HCEC 1CT (cell line): ENCODE results near the gene BHLHA9.
"Not testable (repeated sequence)": the region's sequence is repeated elsewhere in the genome, so short reads cannot be mapped to it uniquely, and the experiment has no call there.

Experiments used
- DNase-seq: peaks from one replicate; pipeline ENCODE4 v3.0.0-alpha.2; 2017

Gene BHLHA9

DNA sequence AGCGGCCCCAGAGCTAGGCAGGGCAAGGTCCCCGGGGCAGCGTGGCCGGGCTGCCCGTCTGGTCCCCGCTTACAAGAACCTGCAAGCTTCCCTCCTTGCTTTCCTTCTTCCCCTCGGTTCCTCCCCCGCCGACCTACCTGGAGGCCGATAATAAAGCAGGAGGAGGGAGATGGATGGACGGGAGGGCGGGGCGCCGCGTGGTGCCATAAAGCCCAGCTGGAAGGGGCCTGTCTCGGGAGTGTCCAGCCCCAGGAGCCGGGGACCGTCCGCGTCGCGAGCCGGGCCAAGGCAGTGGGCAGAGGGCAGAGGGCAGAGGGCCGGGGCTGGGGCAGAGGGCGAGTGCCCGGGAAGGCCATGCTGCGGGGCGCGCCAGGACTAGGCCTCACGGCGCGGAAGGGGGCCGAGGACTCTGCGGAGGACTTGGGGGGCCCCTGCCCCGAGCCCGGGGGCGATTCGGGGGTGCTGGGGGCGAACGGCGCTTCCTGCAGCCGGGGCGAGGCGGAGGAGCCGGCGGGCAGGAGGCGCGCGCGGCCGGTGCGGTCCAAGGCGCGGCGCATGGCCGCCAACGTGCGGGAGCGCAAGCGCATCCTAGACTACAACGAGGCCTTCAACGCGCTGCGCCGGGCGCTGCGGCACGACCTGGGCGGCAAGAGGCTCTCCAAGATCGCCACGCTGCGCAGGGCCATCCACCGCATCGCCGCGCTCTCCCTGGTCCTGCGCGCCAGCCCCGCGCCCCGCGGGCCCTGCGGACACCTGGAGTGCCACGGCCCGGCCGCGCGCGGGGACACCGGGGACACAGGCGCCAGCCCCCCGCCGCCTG lies at the start of gene BHLHA9:
TSS of gene BHLHA9 (plus strand) at position 235 of the 820 bp plus-strand sequence. CDS start at position 355, 120 bp downstream.
- DNase-seq: no peak

DNA sequence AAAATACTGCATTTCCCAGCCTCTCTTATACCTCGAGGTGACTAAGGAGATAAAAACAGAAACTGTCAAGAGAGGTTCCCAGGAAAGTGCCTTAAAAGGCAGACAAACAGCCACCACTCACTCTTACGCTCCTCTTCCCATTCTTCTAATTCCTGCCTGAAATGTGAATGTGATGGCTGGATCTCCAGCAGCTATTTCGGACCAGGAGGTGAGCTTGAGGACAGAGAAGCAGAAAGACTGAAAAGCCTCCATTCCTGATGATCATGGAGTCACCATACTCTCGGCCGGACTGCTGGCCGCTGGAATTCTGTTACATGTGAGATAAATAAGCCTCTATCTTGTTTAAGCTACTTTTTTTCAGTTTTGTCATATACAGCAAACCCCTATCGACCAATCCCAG lies 49.0 kb upstream of the BHLHA9 start:
- DNase-seq: no peak

DNA sequence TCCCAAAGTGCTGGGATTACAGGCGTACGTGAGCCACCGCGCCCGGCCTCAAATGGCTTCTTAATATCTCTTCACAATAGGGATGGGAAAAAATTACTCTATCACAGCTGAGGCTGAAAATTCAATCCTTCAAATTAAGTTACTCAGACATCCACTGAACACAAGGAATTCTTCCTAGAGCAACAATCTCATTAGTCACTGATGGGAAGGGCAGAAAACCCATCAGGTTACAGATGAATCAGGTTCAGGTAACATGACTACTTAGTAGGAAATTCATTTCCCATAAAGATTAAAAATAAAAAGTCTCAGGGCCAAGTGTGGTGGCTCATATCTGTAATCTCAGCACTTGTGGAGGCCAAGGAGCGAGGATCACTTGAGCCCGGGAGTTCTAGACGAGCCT lies 47.9 kb upstream of the BHLHA9 start:
- no peak for DNase-seq

DNA sequence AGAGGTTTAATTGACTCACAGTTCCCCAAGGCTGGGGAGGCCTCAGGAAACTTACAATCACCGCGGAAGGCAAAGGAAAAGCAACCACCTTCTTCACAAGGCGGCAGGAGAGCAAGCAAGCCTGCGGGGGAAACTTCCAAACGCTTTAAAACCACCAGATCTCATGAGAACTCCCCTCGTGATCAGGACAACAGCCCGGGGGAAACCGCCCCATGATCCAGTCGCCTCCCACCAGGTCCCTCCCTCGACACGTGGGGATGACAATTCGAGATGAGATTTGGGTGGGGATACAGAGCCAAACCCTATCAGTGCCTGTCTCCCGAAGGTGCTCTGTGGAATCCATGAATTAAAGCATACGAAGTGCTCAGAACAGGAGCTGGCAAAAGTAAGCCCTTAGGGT lies 46.6 kb upstream of the BHLHA9 start:
- DNase-seq: no peak

DNA sequence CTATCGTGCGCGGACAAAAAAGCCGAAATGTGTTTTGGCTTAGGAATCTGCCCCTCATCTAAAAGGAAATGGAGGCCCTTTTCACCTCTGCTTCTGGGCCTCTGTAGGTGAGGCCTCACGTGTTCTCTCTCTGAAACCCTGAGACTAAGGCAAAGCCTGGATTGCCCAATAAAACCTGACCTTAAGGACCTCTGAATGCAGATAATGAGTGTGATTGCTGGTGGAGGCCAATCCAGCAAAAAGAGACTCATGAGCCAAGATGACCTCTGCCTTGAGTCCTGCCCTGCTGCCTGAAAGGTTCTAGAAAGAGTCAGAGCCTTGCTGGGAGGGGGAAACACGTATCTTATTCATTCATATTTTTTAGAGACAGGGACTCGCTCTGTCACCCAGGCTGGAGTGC lies 45.9 kb upstream of the BHLHA9 start:
- DNase-seq: no peak

DNA sequence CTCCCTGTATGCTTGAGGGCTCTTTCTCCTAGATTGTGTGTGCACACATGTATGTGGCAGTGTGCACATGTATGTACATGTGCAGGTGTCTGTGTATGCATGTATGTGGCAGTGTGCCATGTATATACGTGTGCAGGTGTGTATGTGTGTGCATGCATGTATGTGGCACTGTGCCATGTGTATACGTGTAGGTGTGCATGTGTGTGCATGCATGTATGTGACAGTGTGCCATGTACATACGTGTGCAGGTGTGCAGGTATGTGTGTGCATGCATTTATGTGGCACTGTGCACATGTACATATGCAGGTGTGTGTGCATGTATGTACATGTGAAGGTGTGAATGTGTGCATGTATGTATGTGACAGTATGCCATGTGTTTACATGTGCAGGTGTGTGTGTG lies 43.9 kb upstream of the BHLHA9 start:
- no peak for DNase-seq

DNA sequence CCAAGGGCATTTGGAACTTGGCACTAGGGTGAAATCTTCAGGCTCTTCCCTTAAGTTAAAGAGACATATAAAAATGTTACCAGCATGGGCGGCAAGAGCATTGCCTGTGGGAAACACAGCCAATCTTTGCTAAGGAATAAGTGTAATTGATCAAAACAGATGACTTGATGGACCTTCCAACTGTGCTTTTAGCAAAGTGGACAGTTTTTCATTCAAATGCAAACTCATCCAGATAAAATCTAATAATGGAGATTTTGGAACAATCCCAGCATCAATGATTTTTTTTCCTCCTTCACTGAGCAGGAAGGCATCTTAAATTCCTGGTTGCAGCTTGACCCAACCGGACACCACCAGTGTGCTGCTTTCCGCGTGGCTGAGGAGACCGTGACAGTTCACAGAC lies 42.9 kb upstream of the BHLHA9 start:
- DNase-seq: no peak

DNA sequence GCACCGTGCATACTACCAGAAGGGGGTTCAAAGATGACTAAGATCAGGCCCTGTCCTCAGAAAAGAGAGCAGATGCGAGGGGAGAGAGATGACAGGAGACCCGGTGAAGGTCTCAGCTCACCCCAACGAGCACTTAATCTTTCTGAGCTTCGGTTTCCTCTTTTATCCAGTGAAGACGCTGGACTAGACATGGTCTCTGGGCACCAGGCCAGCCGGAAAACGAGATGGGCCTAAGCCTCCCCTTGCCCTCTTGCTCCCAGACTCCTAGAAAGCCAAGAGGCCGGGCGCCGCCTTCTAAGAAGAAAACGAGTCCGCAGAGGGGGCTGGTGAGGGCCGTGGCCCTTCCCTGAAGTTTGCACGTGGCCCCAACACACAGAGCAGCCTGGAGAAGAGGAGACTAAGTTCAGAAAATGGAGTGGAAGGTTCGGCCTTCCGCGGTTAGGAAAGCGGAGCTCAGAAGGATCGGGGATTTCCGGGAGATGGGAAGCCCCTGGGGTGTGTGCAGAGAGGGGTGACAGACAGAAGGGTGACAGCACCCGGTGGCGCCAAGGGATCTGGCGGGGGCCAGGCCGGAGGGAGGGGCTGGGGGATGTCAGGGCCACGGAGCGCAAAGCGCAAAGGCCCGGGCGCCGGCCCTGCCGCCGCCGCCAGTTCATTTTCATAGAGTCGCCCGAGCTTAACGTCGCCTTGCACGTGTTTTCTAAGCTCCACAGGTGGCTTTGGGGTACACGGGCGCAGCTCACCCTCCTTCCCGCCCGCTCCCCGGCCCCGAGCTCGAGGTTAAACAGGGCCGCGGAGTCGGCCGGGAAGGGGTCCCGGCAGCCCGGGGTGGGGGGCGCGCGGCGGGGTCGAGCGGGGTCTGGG lies 42.1 kb upstream of the BHLHA9 start:
- DNase-seq: no peak

DNA sequence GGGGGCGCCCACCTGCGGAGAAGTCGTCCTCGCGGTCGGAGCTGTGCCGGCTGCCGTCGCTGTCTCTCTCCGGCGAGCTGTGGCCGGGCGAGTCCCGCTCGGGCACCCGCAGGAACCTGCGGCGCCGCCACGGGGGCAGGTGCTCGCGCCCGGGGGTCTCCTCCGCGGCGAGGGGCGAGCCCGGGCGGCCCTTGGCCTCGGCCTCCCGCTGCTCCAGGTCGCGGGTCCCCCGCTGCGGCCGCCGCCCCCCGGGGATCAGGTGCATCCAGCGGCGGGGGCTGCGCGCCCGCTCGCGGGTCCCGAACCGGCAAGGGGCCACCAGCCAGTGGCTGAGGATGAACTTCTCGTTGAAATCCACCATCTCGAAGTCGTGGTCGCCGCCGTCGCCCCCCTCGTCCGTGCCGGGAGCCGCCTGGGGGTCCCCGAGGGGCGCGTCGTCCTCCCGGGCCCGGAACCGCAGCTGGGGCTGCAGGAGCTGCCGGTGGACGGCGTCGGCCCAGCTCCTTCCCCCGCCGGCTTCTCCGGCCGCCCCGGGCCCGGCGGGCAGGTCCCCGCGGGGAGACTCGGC lies 41.4 kb upstream of the BHLHA9 start:
- no peak for DNase-seq

DNA sequence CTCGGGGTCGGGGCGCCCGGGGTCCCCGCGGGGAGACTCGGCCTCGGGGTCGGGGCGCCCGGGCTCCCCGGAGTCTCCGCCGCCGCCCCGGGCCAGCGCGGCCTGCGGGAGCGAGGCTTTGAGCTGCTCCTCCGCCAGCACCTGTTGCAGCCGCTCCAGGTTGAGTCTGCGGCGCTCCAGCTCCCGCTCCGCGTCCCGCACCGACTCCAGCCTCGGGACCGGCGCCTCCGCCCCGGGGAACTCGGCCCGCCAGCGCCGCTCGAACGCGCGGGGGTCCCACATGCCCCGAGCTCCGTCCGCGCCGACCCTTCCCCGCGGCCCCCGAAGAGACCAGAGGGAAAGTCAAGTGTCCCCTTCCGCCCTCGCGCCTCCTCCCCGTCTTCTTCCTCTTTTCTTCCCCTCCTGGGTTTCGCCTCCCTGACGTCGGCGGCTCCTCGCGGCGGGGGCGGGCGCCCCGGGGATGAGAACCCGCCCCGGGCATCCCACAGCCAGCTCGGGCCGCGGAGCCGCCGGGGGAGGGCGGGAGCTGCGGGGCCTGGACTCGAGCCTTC lies 40.8 kb upstream of the BHLHA9 start:
- DNase-seq: no peak

DNA sequence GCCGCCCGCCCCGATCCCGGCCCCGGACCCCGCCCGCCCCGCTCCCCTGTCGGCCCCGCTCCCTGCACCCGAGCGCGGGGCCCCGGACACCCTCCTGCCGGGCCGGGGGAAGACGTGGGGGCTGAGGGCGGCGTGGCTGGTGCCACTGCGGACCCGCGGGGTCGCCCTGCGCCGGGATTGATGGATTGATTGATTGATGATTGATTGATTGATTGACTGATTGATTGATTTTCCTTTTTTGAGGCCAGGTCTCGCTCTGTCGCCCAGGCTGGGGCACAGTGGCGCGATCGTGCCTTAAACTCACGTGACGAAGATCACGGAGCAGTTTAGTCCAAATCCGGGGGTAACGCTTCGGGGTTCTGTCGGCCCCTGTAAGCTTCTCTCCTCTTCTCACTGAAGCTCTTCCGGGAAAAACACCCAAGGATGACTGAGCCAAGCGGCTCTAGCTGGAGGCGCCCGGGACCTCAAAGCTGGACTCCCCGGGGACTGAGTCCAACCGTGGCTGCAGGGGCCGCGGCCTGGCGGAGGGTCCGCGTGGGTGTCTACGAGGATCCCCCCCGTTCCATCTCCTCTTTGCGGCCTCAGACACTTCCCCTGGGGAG lies 40.2 kb upstream of the BHLHA9 start:
- no peak for DNase-seq

DNA sequence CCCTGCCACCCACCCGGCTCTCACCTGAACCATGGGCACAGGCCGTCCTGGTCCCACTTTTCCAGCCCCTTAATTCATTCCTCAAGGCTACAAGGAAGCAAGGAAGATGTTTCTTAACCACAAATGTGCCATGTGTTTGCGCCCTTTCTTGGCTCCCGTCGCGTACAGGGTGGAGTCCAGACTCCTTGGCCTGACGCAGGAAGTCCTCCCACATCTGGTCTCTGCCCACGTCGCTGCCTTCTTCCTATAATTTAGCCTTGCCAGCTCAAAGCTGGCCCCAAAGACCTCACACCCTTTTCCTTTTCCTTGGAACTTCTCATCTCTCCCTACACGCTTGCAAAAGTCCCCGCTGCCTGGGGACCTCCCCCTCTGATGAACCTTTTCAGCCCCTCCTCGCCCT lies 38.8 kb upstream of the BHLHA9 start:
- no peak for DNase-seq

DNA sequence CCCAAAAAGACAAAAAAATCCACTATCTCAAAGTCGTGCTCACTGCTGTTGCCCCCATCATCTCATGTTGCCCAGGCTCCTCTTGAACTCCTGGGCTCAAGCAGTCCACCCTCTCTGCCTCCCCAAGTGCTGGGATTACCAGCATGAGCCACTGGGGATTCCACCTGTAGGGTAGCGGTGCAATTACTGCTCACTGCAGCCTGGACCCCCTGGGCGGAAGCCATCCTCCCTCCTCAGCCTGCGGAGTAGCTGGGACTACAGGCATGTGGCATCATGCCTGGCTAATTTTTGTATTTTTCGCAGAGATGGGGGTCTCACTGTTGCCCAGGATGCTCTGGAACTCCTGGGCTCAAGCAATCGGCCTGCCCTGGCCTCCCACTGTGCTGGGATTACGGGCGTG lies 37.9 kb upstream of the BHLHA9 start:
- DNase-seq: no peak

DNA sequence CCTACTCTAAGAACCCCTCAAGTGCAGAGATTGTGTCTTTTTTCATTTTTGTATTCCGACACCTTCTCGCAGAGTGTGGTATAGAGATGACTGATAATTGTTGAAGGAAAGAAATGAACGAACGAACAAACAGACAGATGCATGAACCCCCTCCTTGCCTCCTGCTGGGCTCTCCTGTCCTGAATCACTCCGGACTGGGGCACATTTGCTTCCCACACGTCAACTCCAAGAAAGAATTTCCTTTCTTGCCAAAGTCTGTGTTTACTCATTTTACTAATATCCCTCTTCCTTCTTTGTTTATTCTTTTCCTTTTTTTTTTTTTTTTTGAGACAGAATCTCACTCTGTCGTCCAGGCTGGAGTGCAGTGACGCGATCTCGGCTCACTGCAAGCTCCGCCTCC lies 37.5 kb upstream of the BHLHA9 start:
- DNase-seq: peak; percentile 74

DNA sequence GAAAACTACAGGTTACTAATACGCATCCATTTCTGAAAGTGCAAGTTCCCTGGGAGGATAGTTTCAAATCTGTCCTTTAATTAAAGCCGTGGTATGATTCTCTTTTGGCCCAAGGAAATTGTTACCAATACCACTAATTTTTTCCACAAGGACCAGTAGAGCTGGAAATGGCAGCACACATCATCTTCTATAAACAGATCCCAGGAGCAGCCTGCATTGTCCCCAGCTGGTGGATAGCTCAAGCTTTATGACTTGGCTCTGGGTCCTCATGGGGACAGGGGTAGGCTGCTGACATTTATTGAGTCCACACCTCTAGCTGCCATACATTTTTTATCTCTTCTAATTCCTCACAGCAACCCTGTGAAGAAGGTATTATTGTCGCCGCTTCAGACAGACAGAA lies 35.8 kb upstream of the BHLHA9 start:
- DNase-seq: no peak

DNA sequence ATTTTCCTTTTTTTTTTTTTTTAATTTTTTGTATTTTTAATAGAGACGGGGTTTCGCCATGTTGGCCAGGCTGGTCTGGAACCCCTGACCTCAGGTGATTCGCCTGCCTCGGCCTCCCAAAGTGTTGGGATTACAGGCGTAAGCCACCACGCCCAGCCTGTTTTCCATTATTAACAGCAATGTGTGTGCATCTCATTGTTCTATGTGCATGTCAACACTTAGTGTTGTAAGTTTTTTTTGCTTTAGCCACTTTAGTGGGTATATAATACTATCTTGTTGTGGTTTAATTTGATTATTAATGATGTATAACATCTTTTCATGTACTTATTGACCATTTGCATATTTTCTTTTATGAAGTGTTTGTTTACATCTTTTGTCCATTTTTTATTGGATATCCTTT lies 32.8 kb upstream of the BHLHA9 start:
- DNase-seq: no peak

DNA sequence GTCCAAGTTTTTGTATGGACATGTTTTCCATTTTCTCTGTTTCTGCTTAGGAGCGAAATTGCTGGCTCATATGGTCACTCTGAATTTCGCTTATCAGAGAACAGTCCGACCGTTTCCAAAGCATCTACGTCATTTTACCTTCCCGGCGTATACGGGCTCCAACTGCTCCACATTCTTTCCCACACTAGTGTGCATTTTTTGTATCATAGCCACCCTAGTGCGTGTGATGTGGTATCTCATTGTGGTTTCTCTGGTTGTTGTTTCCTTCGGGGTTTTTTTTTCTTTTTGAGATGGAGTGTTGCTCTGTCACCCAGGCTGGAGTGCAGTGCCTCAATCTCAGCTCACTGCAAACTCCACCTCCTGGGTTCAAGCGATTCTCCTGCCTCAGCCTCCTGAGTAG lies 31.0 kb upstream of the BHLHA9 start:
- DNase-seq: no peak

DNA sequence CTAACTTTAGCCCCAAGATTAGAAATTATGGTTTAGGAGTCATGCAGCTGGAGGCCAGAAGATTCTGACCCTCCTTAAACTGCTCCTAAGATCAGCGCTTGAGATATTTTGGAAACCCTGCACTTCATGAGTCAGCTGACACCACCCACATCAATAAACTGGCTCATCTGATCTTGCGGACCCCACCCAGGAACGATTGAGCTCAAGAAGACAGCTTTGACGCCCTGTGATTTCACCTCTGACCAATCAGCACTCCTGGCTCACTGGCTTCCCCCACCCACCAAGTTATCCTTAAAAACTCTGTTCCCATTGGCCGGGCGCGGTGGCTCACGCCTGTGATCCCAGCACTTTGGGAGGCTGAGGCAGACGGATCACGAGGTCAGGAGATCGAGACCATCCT lies 29.8 kb upstream of the BHLHA9 start:
- not testable (repeated sequence) for DNase-seq

DNA sequence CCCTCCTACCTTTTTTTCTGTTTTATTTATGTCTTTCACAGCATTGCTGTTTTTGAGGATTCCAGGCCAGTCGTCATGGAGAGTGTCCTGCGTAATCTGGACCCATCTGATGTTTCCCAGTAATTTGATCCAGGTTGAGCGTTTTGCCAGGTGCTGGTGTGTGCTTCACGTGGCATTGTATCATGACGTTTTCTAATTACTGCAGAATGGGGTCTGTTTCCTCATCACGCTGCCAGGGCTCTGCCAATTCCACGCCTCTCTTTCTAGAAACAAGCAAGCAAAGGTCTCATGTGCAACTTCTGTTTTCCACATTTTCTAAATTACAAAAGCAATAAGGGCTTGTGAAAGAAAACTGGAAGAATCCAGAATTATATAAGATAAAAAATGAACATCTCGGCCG lies 28.3 kb upstream of the BHLHA9 start:
- DNase-seq: no peak

DNA sequence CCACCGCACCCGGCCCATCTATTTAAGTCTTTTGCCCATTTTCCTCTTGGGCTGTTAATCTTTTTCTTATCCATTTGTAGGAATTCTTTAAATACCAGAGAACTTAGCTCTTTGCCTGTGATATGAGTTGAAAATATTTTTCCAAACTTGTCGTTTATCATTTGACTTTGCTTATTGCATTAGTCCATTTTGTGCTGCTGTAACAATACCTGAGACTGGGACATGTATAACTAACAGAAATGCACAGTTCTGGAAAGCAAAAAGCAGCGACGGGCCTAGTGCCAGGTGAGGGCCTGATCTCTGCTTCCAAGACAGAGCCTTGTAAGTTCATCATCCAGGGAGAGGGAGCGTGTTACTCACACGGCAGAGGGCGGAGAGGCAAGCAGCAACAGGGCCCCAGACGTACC lies 25.6 kb upstream of the BHLHA9 start:
- DNase-seq: no peak

DNA sequence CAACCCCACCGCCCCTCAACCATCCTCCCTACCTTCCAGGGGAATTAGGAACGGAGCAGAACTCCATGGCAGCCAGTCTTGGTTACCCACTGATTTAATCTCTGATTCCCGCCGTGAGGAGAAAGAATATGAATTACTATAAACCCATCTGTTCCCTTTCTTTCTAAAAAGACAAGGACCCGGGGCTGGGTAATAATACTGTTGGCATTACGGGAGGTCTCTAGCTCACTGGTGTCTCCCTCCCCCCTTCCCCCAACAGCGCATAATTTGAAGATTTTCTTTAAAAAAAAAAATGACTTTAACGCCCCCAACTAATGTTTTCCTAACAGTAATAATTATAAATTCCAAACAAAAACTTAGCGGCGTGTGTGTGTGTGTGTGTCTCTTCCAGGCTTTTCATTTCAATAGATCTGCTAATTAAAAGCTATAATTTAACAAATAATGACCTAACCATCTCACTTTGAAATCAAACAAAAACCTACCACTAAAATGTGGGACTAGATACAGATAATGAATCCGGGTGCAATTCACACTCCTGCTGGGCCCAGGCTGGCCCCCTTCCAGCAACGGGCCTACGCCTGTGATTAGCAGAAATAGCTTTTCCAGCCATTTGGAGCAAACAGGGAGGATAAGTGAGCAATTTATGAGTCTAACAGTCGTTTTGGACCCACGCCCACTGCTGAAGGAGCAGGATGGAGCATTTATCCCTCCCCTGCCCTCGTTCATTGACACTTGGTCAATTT lies 18.2 kb upstream of the BHLHA9 start:
- DNase-seq: peak; percentile 24

DNA sequence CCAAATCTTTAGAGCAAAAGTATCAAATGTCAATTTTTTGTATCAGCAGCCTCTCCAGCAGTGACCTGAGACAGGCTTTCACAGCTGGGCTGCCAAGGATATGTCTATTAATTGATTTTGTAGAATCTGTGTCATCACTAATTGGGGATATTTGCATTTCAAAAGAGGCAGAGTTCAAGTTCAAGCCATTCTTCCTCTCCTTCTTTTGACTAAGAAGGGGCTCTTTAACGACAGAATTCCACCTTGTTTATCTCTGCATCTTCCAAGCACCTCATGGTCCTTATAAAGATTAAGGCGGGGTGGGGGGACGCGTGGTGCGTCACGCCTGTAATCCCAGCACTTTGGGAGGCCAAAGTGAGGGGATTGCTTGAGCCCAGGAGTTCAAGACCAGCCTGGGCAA lies 15.2 kb upstream of the BHLHA9 start:
- DNase-seq: no peak
